Kidney (tissue), 14 donors: ENCODE data around the gene RXRA. TPM values are rescaled to one million over a fixed set of nuclear protein-coding genes. Genes with fewer than 3 reads are reported as not detected.
A peak's percentile ranks its signal among the peaks of the same experiment; 100 is the strongest.

Source experiments
- DNase-seq, 5 donors: peaks; one replicate each; pipeline ENCODE4 v3.0.0-alpha.2; 2013 to 2020
- FAIRE-seq: peaks from 2 replicates; lab custom pipeline; 2012; peaks lifted over from hg19 to GRCh38; lab: Jason Lieb, UNC
- H3K27ac ChIP-seq, 2 donors: one replicate each; pipeline ENCODE4 v1.7.0; 2013; ENCODE audit warnings: low read depth in 2 of 2, low read length in 2 of 2, inconsistent platforms in 1 of 2
- H3K27me3 ChIP-seq: one replicate; pipeline ENCODE4 v1.7.1; 2013; ENCODE audit warnings: low read length, inconsistent platforms; ENCODE audit not compliant: control insufficient read depth, insufficient read depth
- H3K36me3 ChIP-seq, 3 donors: one replicate each; pipeline versions ENCODE4 v1.7.0 to v1.7.1; 2013; ENCODE audit warnings: low read length in 3 of 3, control low read depth in 1 of 3, inconsistent platforms in 1 of 3; ENCODE audit not compliant: insufficient read depth in 3 of 3, control insufficient read depth in 2 of 3
- H3K4me1 ChIP-seq, 3 donors: one replicate each; pipeline versions ENCODE4 v1.7.0 to v1.7.1; 2013; ENCODE audit warnings: low read length in 3 of 3, inconsistent platforms in 1 of 3, low read depth in 1 of 3; ENCODE audit not compliant: control insufficient read depth in 2 of 3, insufficient read depth in 2 of 3
- H3K4me3 ChIP-seq, 3 donors: one replicate each; pipeline versions ENCODE4 v1.7.0 to v1.8.1; 2013; ENCODE audit warnings: low read length in 3 of 3, control low read depth in 1 of 3, inconsistent platforms in 1 of 3
- H3K9ac ChIP-seq, 3 donors: one replicate each; pipeline versions ENCODE4 v1.7.0 to v1.7.1; 2013; ENCODE audit warnings: low read length in 3 of 3, control low read depth in 1 of 3, inconsistent platforms in 1 of 3
- H3K9me3 ChIP-seq, 3 donors: one replicate each; pipeline versions ENCODE4 v1.7.0 to v1.7.1; 2013; ENCODE audit warnings: low read length in 3 of 3, control low read depth in 1 of 3, inconsistent platforms in 1 of 3; ENCODE audit not compliant: control insufficient read depth in 2 of 3, insufficient read depth in 1 of 3
- CTCF ChIP-seq: IDR thresholded peaks from 3 replicates; pipeline ENCODE4 v1.5.1; 2012; ENCODE audit warnings: mild to moderate bottlenecking, moderate library complexity, borderline replicate concordance; ENCODE audit not compliant: insufficient read depth; ENCODE audit errors: extremely low read depth
- intact Hi-C: fragments of 100-400 bp; cut with DNase I; formaldehyde crosslinking; loops from one replicate; pipeline ENCODE4 v1.11.1; 2022
- polyA plus RNA-seq: library from polyadenylated mRNA; stranded (reverse); fragments of 350-450 nt; fragmentation: Illumina TruSeq; extraction: RNeasy Lipid Tissue Mini Kit (QIAGEN cat#74804); gene quantifications from one replicate; pipeline ENCODE4 v1.2.3, GENCODE V29; 2014; ENCODE audit warnings: low read depth, low replicate concordance; ENCODE audit not compliant: insufficient read depth
- total RNA-seq: library from RNA; stranded (reverse); fragmentation: NEBNext Ultra II Directional; extraction: Animal tissue kit (Norgen Biotek cat#: 25700); gene quantifications from one replicate; pipeline ENCODE4 v1.2.1, GENCODE V29; 2021
- donor health status: control.
- donor health status: control.
- donor health status: control.
- donor health status: control.
- donor health status: control.
- donor health status: DM: yes; HTN: yes; CAD: no.
- donor health status: Normal renal cell carcinoma (clear cell type).

The RXRA gene
- total and polyA plus RNA-seq, 2 donors from 2014 or later = 24.0 to 49.5 TPM

- Histone ChIP-seq H3K4me1 (peaks cover 0 to 7% (median 0%) of the 10 kb centered on the region in 3 donors), H3K36me3 (no peaks in the 10 kb centered on the region), H3K9ac (no peak overlapping the region), H3K27me3 (no peaks in the 10 kb centered on the region), H3K9me3 (no peaks in the 10 kb centered on the region), H3K27ac (peak overlapping the region in 1 of 2 donors; percentile 76), H3K4me3 (no peak overlapping the region)
- TF ChIP-seq CTCF = no peak
- FAIRE-seq (no peak), DNase-seq (no peak)
- intact Hi-C loops = no loop called here
Measured at GRCh38 chr9:134455021-134455471, 128.8 kb downstream of the RXRA start.

DNA sequence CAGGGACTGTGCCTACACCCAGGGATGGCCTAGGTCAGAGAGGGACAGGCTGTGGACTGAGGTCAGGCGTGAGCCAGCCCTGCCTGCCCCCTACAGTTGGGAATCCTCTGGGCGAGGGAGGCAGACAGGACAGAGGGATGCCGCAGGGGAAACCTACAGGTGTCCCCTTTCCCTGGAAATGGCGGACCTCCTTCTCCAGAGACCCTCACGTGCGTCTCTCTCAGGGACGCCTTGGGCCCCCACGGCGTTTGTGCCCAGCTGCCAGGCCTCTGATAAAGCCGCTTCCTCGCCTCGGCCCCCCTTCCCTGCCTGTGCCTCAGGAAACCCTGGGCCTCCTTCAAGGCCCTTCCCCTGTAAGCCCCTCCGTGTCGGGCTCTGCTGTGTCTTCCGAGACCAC lies 129.3 kb downstream of the RXRA start:
- intact Hi-C loops = no loop called here
- TF ChIP-seq CTCF = no peak
- FAIRE-seq = no peak
- peaks cover 0 to 7% (median 0%) of the 10 kb centered on the region in 3 donors for H3K4me1 ChIP-seq
- H3K36me3 ChIP-seq = no peaks in the 10 kb centered on the region
- H3K27me3 ChIP-seq = no peaks in the 10 kb centered on the region
- no peak overlapping the region for H3K4me3 ChIP-seq
- no peak for DNase-seq
- H3K27ac ChIP-seq = peak overlapping the region; percentile 76 to 87
- H3K9ac ChIP-seq = no peak overlapping the region
- H3K9me3 ChIP-seq = no peaks in the 10 kb centered on the region

- no peak for FAIRE-seq
Measured at GRCh38 chr9:134455934-134456755, 129.9 kb downstream of the RXRA start.

More at GRCh38 chr9:134455934-134456755, 129.9 kb downstream of the RXRA start:
- Histone ChIP-seq H3K36me3 (no peaks in the 10 kb centered on the region), H3K9ac (peak overlapping the region in 2 of 3 donors; percentile 29 to 46), H3K4me3 (peak overlapping the region in 1 of 3 donors; percentile 37), H3K9me3 (no peaks in the 10 kb centered on the region), H3K4me1 (peaks cover 0 to 7% (median 0%) of the 10 kb centered on the region in 3 donors), H3K27ac (peak overlapping the region; percentile 76 to 88), H3K27me3 (no peaks in the 10 kb centered on the region)
- TF ChIP-seq CTCF = peak; percentile 12
- intact Hi-C loops = no loop called here
- DNase-seq = peak; percentile 81 to 97 (median 92)
